COLO668 (cell line): ENCODE data around the gene DIDO1.
"Not testable (repeated sequence)": the region's sequence is repeated elsewhere in the genome, so short reads cannot be mapped to it uniquely, and the experiment has no call there.

Experiments used
- DNase-seq: peaks from one replicate; lab custom pipeline; 2025; ENCODE audit not compliant: unreplicated experiment; lab: John Stamatoyannopoulos, UW

The DIDO1 gene

DNA sequence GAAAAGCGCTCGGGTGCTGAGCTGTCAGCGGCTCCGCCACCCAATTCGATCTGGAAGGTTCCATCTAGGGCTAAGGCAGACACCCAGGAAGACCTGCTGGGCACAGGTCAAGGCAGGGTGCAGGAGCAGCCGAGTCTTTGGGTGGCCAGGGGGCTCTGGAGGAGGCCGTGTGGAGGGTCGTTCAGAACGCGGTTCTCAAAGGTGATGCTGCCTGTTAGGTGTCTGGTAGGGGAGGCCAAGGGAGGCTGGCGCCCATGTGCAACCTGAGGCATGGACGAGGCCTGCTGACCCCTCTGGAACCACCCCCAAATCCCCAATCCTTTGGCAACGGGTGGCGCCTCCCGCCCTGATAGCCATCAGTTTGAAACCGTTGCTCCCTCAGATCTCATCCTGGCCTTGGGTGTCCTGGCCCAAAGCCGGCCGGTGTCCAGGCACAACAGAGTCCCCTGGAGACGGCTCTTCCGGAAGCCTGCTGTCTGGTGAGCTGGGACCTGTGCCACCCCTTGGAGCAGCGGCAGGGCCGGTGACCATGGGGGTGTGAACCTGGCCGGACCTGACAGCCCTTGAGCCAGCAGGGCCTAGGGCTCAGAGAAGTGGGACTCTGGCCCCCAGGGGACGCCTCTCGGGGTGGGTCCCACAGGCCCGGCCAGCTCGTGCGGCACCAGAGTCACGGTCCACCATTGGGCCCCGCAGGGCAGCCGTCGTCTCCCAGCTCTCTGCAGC, 36.7 kb upstream of the DIDO1 start:
- no peak for DNase-seq

- no peak for DNase-seq
Measured at GRCh38 chr20:62962221-62962879, 36.0 kb upstream of the DIDO1 start.

DNA sequence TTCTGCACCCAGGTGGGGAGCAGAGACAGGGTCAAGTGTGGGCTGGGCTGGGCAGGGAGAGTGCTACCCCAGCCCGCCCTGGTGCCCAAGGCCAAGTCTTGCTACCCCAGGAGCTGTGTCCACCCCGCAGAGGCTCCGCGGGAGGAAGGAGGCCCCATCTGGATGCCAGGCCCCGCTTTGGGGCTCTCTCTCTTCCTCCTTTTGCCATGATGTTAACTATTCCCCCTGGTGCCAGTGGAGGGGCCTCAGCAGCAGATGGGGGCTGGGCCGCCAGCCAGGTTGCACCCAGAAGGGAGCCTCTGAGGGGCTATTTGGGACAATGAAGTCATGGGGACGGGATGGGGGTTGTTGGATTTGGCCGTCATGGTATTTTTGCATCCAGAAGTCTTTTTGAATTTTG, 35.5 kb upstream of the DIDO1 start:
- no peak for DNase-seq

DNA sequence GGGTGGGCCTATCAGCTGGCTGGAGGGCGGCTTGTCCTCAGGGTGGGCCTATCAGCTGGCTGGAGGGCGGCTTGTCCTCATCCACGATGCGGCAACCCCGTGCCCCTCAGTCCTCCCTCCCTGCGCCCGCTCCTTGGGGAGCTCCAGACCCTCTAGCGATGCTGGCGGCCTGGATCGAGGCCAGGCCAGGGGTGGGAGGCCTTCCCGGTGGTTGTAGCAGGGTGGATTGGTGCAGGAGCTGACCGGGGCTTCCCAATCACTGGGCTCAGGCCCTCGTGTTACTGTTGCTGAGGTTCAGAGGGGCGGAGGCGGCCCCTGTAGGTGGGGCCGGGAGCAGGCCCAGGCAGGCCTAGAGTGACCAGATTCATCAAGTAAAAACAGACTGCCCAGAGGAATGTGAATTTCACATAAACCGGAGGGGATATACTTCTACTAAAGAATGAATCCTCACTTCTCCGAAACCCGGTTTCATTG, 35.0 kb upstream of the DIDO1 start:
- no peak for DNase-seq

DNA sequence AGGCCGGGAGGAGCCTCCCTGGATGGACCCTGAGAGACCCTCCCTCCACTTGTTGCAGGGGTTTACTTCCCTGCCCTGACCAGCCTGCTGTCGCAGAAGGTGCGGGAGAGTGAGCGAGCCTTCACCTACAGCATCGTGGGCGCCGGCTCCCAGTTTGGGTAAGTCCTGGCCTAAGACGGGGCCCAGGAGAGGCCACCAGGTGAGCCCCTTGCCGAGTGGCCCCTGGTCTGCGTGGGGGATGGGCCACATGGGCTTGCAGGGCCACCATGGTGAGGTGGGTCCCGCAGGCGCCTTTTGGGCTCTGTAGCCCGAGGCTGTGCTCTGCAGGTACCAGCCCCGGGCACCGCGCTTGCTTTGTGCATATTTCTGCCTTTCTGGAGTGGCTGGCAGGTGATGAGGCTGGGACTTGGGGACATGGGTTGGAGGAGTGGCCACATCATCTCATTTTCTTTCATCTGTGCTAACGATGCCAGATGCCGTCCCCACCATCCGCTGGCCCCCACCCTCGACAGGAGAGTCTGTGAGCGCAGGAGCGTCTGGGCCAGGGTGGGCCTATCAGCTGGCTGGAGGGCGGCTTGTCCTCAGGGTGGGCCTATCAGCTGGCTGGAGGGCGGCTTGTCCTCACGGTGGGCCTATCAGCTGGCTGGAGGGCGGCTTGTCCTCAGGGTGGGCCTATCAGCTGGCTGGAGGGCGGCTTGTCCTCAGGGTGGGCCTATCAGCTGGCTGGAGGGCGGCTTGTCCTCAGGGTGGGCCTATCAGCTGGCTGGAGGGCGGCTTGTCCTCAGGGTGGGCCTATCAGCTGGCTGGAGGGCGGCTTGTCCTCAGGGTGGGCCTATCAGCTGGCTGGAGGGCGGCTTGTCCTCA, 34.4 kb upstream of the DIDO1 start:
- not testable (repeated sequence) for DNase-seq

- DNase-seq, result no peak
Measured at GRCh38 chr20:62959998-62960436, 33.7 kb upstream of the DIDO1 start.

DNA sequence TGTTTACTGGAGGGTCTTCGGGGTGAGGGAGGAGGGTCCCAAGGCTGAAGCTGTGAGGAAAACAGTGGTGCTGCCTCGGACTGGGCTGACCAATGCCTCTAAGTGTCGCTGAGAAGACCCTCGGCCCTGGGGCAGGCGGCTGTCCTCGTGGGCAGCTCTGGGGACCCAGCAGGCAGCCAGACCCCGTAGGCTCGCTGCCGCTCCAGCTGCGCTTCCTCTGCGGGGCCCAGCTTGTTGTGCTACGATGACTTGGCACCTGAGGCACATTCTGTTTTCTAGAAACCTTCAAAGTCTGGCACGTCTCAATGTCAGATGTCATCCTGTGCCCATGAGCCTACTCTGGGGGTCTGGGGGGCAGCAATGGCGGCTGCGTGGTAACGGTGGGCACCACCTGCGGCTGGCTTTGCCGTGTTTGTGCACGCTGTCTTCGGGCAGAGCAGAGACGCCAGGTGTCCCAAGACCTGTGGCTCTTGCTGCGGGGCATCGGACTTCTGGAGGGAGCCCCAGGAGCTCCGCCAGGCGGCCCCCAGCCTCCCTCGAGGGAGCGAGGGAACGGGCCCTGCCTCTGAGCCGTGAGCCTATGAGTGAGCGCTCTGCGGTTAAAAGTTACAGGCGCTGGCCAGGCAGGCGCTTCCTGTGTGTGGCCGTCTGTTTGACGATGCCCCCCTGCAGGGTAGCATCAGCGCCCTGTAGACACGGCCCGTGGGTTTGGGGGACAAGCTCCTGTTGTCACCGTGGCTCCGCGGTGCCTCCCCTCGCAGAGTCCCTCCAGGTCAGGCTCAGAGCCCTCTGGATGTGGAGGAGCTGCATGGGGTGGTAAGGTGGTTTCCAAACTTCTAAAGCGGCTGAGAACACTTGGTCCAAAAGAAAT, 33.0 kb upstream of the DIDO1 start:
- DNase-seq, result no peak

- DNase-seq, result no peak
Measured at GRCh38 chr20:62958388-62959100, 32.2 kb upstream of the DIDO1 start.

GRCh38 chr20:62957136-62958117, 31.1 kb upstream of the DIDO1 start:
- no peak for DNase-seq

- DNase-seq, result no peak
Measured at GRCh38 chr20:62956387-62957135, 30.3 kb upstream of the DIDO1 start.

GRCh38 chr20:62955519-62956386, 29.4 kb upstream of the DIDO1 start:
- DNase-seq, result peak; percentile 43

- DNase-seq, result peak; percentile 79
Measured at GRCh38 chr20:62953839-62954703, 27.8 kb upstream of the DIDO1 start.

- no peak for DNase-seq
Measured at GRCh38 chr20:62952968-62953838, 26.9 kb upstream of the DIDO1 start.

DNA sequence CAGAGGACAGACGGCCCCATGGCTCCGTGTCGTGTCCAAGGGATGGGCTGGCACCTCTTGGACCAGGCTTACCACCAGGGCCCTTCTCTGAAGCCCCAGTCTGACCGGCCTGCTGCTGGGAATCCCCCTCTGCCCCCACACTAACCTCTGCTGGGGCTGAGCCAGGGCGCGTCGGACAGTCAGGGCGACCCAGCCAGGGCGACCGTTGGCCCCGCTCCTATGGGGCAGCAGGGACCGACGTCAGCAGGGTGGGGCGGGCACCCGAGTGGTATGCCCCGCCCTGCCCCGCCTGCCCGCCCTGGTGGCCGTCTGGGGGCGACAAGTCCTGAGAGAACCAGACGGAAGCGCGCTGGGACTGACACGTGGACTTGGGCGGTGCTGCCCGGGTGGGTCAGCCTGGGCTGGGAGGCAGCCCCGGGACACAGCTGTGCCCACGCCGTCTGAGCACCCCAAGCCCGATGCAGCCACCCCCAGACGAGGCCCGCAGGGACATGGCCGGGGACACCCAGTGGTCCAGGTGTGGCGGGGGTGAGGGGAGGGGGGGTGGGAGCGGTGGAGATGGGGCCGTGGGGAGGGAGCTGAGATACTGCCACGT, 26.2 kb upstream of the DIDO1 start, which contains the start of gene SLC17A9:
Gene SLC17A9 (plus strand): TSS at position 337 of the 595 bp plus-strand sequence. CDS start 122 bp downstream, at position 459.
- DNase-seq, result no peak

DNA sequence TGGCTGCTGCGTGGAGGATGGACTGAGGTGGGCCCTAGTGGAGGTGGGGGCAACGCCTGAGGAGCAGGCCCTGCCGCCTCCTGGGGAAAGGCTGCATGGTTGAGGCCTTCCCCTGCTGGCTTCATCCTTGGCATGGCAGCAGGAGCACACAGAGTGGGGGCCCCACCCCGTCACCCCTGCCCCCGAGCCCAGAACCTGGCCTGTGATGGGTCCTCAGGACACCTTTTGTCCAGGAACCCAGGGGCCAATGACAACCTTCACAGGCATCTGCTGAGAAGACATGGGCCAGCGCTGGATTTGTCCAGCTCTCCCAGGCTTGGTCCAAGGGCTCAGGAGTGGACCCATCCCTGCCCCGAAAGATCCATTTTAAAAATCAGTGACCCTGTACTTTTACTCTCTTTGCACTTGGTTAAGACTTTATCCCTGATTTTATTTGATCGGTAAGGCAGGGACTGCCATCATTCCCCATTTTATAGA, 25.6 kb upstream of the DIDO1 start:
- no peak for DNase-seq
